Astrocyte (in vitro differentiated cells and primary cell): ENCODE results near the gene ECI1.

Experiments
- EZH2 ChIP-seq: IDR thresholded peaks from 2 replicates; pipeline ENCODE4 v1.6.1; 2012; ENCODE audit warnings: mild to moderate bottlenecking, low read length, inconsistent platforms; ENCODE audit not compliant: insufficient read depth
- TF ChIP-seq, protein P1 (sequence below): IDR thresholded peaks from 2 replicates; pipeline ENCODE4 v1.5.1; 2011; ENCODE audit warnings: low read depth, mild to moderate bottlenecking, inconsistent platforms, low read length, moderate library complexity; ENCODE audit not compliant: insufficient read depth

DNA sequence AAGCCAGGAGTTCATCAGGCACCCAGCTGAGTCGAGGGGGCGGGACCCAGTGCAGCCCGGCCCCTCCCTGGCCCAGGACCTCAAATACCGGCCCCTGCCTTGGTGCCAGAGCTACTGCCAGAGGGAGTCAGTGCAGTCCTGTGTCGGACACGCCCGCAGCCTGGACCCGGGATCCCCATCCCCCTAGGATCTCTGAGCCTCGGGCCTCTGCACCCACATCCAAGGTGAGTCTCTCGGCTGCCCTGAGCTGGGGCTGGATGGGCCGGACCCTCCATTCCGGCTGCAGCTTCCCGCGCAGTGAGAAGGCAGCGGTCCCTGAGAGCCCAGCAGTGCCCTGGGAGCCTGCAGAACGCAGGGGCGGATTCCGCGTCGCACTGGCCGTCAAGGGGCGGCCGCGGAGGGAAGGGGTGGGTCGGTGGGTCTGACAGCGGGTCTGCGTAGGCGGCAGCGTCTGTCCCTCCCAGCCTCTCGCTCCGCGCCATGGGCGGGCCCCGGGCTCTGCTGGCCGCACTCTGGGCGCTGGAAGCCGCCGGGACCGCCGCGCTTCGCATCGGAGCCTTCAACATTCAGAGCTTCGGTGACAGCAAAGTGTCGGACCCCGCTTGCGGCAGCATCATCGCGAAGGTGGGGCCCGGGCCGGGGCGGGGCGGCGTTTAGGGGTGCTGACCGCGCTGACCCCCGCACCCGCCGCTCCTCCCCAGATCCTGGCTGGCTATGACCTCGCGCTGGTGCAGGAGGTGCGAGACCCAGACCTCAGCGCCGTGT lies 14.9 kb downstream of the ECI1 start, which contains the start of gene DNASE1L2:
- peak; percentile 35 for TF ChIP-seq EZH2
- TF ChIP-seq, protein P1, sequence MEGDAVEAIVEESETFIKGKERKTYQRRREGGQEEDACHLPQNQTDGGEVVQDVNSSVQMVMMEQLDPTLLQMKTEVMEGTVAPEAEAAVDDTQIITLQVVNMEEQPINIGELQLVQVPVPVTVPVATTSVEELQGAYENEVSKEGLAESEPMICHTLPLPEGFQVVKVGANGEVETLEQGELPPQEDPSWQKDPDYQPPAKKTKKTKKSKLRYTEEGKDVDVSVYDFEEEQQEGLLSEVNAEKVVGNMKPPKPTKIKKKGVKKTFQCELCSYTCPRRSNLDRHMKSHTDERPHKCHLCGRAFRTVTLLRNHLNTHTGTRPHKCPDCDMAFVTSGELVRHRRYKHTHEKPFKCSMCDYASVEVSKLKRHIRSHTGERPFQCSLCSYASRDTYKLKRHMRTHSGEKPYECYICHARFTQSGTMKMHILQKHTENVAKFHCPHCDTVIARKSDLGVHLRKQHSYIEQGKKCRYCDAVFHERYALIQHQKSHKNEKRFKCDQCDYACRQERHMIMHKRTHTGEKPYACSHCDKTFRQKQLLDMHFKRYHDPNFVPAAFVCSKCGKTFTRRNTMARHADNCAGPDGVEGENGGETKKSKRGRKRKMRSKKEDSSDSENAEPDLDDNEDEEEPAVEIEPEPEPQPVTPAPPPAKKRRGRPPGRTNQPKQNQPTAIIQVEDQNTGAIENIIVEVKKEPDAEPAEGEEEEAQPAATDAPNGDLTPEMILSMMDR: no peak
